Measurements from ENCODE around the gene SEMA4A.
A peak's percentile ranks its signal among the peaks of the same experiment; 100 is the strongest.
"Not testable (repeated sequence)": the region's sequence is repeated elsewhere in the genome, so short reads cannot be mapped to it uniquely, and the experiment has no call there.

Gene SEMA4A

DNA sequence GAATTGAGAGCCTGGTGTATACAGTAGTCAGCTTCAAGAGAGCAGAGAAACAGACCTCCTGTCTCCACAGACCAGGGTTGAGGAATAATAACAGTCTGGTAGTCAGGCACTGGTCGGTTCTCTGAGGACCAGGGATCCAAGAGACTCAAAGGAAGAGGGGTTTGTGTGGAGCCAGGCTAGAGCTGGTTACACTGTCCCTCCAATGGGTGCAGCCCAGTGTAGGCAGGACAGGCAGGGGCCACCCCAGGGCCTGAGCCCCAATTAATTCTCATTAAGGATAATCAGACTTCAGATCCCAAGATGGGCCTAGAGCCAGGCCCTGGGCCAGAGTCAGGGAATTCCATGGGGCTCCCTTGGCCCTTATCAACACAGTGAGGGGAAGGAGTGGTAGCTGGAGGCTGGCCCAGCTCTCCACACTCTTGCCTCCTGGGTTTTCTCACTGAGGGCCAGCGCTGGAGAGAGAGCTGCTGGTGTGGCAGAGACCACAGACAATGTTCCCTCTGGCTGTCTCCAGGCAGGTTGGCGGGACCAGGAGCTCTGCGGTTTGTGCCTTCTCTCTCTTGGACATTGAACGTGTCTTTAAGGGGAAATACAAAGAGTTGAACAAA lies 9.1 kb downstream of the SEMA4A start:
- DNase-seq: no peak

DNA sequence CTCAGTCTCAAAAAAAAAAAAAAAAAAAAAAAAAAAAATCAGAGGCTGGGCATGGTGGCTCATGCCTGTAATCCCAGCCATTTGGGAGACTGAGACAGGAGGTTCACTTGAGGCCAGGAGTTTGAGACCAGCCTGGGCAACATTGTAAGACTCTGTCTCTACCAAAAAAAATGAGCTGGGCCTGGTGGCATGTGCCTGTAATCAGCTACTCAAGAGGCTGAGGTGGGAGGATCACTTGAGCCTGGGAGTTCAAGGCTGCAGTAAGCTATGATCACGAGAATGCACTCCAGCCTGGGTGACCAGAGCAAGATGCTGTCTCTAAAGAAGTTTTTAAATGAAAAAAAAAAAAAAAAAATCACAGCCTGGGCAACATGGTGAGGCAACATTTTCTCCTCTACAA lies 10.3 kb downstream of the SEMA4A start:
- DNase-seq: no peak

DNA sequence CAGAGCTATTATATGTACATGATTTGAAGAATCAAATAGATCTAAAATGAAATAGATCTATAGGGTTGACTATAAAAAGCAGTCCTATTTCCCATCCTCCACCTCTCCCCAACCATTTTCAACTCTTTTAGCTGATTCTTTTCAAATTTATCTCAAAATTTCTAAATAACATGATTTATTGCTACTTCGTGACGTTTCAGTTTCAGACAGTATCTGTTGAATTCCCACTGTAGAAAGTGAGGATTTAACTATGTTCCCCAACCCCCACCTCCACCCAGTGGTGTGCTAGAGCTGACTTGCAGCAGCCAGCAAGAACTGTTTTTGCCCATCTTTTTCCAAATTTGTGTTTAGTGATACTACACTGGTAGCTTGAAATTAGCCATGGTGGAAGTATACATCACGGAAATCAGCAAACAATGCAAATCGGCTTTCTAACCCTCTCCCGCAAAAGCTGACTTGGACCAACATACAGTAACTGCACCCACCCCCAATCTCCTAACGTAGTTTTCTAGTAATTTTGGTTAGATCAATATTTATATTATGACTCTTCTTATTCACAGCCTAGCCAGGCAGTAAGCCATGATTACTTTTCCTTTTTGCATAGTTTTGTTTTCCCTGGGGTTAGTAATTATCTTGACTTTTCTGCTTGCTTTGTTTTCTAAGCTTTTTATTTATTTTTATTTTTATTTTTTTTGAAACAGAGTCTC lies 10.9 kb downstream of the SEMA4A start:
- DNase-seq: no peak

DNA sequence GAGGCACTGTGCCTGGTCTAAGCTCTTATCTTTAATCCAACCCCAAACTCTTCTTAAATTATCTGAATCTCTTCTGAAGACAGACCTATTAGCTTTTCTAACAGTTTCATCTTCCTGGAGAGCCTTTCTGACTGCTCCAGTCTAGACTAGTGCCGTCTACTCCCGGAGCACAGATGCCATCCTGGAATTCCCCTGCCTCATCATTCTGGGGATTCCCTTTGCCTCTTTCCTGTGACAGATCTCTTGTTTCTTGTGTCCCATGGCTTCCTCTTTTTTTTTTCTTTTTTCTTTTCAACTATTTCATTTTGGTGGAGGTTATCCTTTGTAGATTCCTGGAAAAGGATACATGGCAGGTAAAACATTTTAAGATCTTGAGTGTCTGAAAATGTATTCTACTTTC lies 11.7 kb downstream of the SEMA4A start:
- no peak for DNase-seq

- DNase-seq: no peak
Measured at GRCh38 chr1:156167536-156167935, 14.2 kb downstream of the SEMA4A start.

GRCh38 chr1:156172696-156173470 lies 19.5 kb downstream of the SEMA4A start:
- DNase-seq: no peak

GRCh38 chr1:156176610-156177210 lies 23.3 kb downstream of the SEMA4A start:
- no peak for DNase-seq

- no peak for DNase-seq
Measured at GRCh38 chr1:156177919-156178654, 24.7 kb downstream of the SEMA4A start.

GRCh38 chr1:156180471-156180870 lies 27.1 kb downstream of the SEMA4A start:
- DNase-seq: no peak

DNA sequence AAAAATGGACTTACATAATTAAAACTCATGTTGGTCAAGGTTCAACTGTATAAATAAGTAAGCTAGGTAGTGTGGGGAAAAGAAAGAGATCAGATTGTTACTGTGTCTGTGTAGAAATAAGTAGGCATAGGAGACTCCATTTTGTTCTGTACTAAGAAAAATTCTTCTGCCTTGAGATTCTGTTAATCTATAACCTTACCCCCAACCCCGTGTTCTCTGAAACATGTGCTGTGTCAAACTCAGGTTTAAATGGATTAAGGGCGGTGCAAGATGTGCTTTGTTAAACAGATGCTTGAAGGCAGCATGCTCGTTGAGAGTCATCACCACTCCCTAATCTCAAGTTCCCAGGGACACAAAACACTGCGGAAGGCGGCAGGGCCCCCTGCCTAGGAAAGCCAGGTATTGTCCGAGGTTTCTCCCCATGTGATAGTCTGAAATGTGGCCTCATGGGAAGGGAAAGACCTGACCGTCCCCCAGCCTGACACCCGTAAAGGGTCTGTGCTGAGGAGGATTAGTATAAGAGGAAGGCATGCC lies 28.1 kb downstream of the SEMA4A start:
- not testable (repeated sequence) for DNase-seq

GRCh38 chr1:156182010-156182779 lies 28.8 kb downstream of the SEMA4A start:
- not testable (repeated sequence) for DNase-seq

DNA sequence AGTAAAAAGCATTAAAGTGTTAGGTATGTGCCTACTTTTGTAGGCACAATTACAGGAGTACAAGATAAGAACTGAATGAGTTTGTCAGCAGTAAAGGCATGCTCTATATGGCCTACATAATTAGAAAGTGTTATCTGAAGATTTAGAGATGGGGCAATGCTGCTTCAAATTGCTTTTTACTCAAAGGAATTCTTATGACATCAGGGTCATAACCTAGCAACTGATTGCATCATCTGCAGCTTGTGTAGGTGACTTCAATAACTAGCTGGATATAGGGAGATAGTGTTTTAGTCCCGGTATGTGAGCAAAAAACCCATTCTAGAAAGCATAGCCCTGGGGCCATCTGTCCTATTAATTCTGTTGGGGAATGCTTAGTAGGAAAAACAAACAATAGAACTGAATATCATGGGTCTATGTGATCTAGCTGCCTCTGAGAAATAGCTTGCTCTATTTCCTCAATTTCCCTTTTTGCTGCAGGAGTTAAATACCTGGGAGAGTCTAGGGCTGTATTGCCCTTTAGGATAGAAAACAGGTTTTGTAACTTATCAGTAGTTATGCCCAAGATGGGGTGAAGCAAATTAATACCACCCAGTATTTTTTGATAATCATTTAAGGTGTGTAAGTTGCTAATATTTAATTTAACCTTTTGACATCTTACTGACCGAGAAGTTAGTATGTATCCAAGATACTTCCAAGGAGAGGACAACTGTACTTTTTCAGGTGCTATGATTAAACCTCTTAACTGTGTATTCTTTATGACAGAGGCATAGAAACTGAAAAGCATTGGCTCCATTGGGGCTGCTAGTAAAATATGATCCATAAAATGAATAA lies 33.2 kb downstream of the SEMA4A start:
- DNase-seq: not testable (repeated sequence)

DNA sequence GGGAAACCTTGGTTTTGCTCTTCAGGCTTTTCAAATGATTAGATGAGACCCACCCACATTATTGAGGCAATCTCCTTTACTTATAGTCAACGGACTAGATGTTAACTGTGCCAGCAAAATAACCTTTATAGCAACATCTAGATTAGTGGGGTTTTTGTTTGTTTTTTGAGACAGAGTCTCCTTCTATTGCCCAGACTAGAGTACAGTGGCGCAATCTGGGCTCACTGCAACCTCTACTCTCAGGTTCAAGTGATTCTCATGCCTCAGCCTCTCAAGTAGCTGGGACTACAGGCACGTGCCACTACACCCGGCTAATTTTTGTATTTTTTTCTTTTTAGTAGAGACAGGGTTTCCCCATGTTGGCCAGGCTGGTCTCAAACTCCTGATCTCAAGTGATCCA lies 36.9 kb downstream of the SEMA4A start:
- DNase-seq: not testable (repeated sequence)

DNA sequence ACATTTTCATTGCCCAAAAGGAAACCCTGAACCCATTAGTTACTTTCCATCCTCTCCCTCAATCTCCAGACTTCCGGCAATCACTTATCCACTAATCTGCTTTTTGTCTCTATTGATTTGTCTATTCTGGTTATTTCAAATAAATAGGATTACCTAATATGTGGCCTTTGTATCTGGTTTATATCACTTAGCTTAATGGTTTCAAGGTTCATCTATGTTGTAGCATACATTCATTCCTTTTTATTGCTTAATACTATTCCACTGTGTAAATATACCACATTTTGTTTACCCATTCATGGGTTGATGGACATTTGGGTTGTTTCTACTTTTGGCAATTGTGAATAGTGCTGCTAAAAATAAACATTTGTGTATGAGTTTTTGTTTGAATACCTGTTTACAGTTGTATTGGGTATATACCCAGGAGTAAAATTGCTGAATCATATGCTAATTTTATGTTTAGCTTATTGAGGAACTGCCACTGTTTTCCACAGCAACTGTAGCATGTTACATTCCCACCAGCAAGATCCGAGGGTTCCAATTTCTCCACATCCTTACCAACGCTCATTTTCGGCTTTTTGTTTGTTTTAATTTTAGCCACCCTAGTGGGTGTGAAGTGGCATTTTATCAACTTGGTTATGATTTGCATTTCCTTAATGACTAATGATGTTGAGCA lies 38.0 kb downstream of the SEMA4A start:
- DNase-seq: no peak

DNA sequence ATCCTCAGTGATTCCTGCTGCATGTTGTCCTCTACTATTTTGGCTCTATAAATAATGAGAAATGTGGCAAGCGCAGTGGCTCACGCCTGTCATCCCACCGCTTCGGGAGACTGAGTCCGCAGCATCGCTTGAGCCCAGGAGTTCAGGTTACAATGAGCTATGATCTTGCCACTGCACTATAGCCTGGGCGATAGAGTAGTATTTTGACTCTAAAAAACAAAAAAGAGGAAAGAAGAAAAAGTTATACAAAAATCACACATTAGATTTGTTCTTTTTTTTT lies 39.8 kb downstream of the SEMA4A start:
- DNase-seq: no peak

DNA sequence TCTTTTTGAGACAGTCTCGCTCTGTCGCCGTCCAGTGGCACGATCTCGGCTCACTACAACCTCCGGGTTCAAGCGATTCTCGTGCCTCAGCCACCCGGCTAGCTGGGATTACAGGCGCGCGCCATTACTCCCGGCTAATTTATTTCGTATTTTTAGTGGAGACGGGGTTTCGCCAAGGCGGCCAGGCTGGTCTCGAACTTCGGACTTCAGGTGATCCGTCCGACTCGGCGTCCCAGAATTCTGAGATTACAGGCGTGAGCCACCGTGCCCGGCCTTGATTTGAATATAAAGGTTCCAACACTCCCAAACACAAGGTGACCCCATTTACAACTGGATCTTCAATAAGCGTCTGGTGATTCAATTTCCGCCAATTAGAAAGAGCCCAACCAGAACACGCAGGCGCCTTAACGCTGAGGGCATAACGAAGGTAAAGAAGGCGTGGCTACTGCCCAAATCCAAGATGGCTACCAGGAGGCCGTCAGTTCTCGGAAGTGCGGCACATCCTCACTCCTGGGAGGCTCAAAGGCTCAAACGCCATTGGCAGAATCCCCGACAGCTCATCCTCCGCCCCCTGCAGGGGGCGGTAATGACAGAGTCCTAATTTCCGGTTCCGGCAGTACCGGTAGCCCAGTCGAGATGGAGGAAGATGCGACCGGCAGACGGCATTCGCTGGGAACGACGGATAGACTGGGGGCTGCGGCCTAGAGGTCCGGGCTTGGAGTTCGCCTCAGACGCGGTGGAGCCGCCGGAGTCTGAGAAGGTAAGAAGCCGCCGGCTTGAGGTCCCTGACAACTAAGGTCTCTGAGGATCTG lies 40.3 kb downstream of the SEMA4A start, which contains the start of gene SLC25A44:
Gene SLC25A44 (plus strand): TSS at position 617 of the 812 bp plus-strand sequence. CDS start 5,744 bp downstream, outside the sequence.
- DNase-seq: peak; percentile 97 to 98

DNA sequence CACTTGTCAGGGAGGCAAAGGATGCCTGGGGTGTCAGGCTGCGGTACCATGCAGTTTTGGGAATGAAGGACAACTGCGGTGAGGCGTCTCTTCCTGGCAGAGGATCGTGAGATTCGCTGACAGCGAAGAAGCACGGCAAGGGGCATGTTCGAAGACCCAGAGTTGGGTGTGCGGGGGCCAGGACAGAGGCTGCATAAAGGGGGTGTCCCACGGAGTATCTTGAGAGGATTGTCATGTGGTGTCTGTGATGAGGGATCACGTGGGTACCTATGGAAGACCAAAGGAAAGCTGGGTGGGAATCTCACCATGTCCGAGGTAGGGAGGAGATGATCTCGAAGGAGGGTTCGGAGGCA lies 40.9 kb downstream of the SEMA4A start:
- DNase-seq: no peak

GRCh38 chr1:156195853-156196252 lies 42.5 kb downstream of the SEMA4A start:
- no peak for DNase-seq

- DNase-seq: no peak
Measured at GRCh38 chr1:156196445-156196844, 43.1 kb downstream of the SEMA4A start.

All from AML-193 (cell line).